Measurements from ENCODE around the gene GRB2.
"Not testable (repeated sequence)": the region's sequence is repeated elsewhere in the genome, so short reads cannot be mapped to it uniquely, and the experiment has no call there.

Gene GRB2

GRCh38 chr17:75405365-75406221 lies at the start of gene GRB2:
TSS of gene GRB2 (minus strand) at chr17:75405678. CDS start at chr17:75393628, 12,050 bp downstream.
- DNase-seq (ENCODE audit: low read depth) = peak; percentile 99

GRCh38 chr17:75454672-75455071 lies 49.2 kb upstream of the GRB2 start:
- DNase-seq (ENCODE audit: low read depth) = not testable (repeated sequence)

- DNase-seq (ENCODE audit: low read depth) = no peak
Measured at GRCh38 chr17:75454193-75454592, 48.7 kb upstream of the GRB2 start.

GRCh38 chr17:75450270-75450669 lies 44.8 kb upstream of the GRB2 start:
- DNase-seq (ENCODE audit: low read depth) = no peak

- DNase-seq (ENCODE audit: low read depth) = no peak
Measured at GRCh38 chr17:75447951-75448856, 42.7 kb upstream of the GRB2 start.

- not testable (repeated sequence) for DNase-seq (ENCODE audit: low read depth)
Measured at GRCh38 chr17:75445896-75446295, 40.4 kb upstream of the GRB2 start.

- DNase-seq (ENCODE audit: low read depth) = no peak
Measured at GRCh38 chr17:75445296-75445695, 39.8 kb upstream of the GRB2 start.

GRCh38 chr17:75442168-75443103 lies 37.0 kb upstream of the GRB2 start:
- no peak for DNase-seq (ENCODE audit: low read depth)

- no peak for DNase-seq (ENCODE audit: low read depth)
Measured at GRCh38 chr17:75440738-75441448, 35.4 kb upstream of the GRB2 start.

GRCh38 chr17:75439287-75439686 lies 33.8 kb upstream of the GRB2 start:
- no peak for DNase-seq (ENCODE audit: low read depth)

GRCh38 chr17:75437404-75437803 lies 31.9 kb upstream of the GRB2 start:
- DNase-seq (ENCODE audit: low read depth) = not testable (repeated sequence)

GRCh38 chr17:75434433-75434832 lies 29.0 kb upstream of the GRB2 start:
- not testable (repeated sequence) for DNase-seq (ENCODE audit: low read depth)

GRCh38 chr17:75433218-75433783 lies 27.8 kb upstream of the GRB2 start:
- DNase-seq (ENCODE audit: low read depth) = no peak

GRCh38 chr17:75430159-75430974 lies 24.9 kb upstream of the GRB2 start:
- no peak for DNase-seq (ENCODE audit: low read depth)

- no peak for DNase-seq (ENCODE audit: low read depth)
Measured at GRCh38 chr17:75428543-75429469, 23.3 kb upstream of the GRB2 start.

GRCh38 chr17:75418531-75418930 lies 13.1 kb upstream of the GRB2 start:
- DNase-seq (ENCODE audit: low read depth) = no peak

GRCh38 chr17:75417054-75417580 lies 11.6 kb upstream of the GRB2 start:
- DNase-seq (ENCODE audit: low read depth) = no peak

GRCh38 chr17:75416006-75416405 lies 10.5 kb upstream of the GRB2 start:
- no peak for DNase-seq (ENCODE audit: low read depth)

All from stimulated activated CD8-positive, alpha-beta memory T cell treated with anti-CD3 and anti-CD28 coated beads, Interleukin-15, amount 100 ng/mL, for 24 hours (primary cell).